ENCODE measurements around the gene ZBBX. TPM values are rescaled to one million over a fixed set of nuclear protein-coding genes. Genes with fewer than 3 reads are reported as not detected.

The ZBBX gene
- total RNA-seq, 2 donors from 2014 or later: not detected

DNA sequence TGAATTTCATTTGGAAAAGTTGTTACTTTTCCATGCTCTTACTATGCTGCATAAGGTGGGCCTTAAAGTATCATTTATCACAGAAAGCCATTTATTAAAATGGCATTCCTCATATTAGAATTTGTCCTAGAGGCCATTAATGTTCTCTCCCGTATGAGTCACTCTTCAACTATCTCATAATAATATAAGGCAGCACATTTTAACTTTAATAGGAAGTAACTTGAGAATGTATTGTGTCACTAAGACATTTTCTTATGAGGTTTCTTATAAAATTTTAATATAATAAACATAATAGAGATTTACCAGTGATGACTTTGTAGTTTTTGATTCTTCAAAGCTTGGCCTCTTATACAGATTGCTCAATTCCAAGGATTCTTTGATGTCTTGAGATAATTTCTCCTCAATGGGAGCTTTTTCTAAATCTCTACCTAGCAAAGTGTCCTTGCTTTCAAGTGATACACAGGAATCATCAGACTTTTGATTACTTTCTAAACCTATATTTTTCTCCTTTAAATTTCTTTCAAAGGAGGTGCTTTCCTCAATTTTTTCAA is 74.7 kb downstream of the ZBBX start:
- Histone ChIP-seq H3K36me3 (no peaks in the 10 kb centered on the region), H3K27ac (no peak overlapping the region), H3K9me3 (peaks cover 0 to 12% of the 10 kb centered on the region in 2 donors), H3K4me3 (no peak overlapping the region), H3K27me3 (no peaks in the 10 kb centered on the region), H3K4me1 (no peaks in the 10 kb centered on the region)
- TF ChIP-seq, protein P1, sequence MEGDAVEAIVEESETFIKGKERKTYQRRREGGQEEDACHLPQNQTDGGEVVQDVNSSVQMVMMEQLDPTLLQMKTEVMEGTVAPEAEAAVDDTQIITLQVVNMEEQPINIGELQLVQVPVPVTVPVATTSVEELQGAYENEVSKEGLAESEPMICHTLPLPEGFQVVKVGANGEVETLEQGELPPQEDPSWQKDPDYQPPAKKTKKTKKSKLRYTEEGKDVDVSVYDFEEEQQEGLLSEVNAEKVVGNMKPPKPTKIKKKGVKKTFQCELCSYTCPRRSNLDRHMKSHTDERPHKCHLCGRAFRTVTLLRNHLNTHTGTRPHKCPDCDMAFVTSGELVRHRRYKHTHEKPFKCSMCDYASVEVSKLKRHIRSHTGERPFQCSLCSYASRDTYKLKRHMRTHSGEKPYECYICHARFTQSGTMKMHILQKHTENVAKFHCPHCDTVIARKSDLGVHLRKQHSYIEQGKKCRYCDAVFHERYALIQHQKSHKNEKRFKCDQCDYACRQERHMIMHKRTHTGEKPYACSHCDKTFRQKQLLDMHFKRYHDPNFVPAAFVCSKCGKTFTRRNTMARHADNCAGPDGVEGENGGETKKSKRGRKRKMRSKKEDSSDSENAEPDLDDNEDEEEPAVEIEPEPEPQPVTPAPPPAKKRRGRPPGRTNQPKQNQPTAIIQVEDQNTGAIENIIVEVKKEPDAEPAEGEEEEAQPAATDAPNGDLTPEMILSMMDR (IDR thresholded peaks at IDR 0.05): no peak
- no peak for DNase-seq (ENCODE audit: low spot score)

DNA sequence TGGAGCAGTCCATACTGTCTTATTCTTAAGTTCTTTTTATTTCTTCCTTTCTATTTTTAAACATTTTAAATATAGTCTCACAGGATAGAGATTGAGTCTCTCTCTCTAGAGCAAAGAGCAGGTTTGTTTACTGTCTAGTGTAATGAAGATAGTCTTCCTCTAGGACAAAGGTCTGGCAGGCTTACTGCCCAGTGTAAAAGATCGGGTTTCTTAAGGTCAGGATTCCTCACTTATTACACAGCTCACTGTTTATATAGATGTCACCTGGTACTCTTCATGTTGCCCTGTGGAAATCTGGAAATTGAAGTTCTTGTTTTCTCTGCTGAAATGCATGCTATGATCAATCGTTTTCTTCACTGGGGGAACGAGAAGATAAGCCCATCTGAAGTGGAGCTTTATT is 76.0 kb downstream of the ZBBX start:
- TF ChIP-seq, protein P1 (IDR thresholded peaks at IDR 0.05): no peak
- H3K4me3 ChIP-seq: no peak overlapping the region
- no peaks in the 10 kb centered on the region for H3K36me3 ChIP-seq
- DNase-seq (ENCODE audit: low spot score): no peak
- no peaks in the 10 kb centered on the region for H3K4me1 ChIP-seq
- H3K9me3 ChIP-seq: no peaks in the 10 kb centered on the region
- no peaks in the 10 kb centered on the region for H3K27me3 ChIP-seq
- peak overlapping the region in 1 of 2 donors; percentile 65 for H3K27ac ChIP-seq

- no peak for DNase-seq (ENCODE audit: low spot score)
- Histone ChIP-seq H3K27me3 (no peaks in the 10 kb centered on the region), H3K36me3 (no peaks in the 10 kb centered on the region), H3K4me3 (no peak overlapping the region), H3K4me1 (no peaks in the 10 kb centered on the region), H3K27ac (peak overlapping the region in 1 of 2 donors; percentile 65), H3K9me3 (no peaks in the 10 kb centered on the region)
- TF ChIP-seq, protein P1 (IDR thresholded peaks at IDR 0.05): no peak
These were observed 77.4 kb downstream of the ZBBX start for GRCh38 chr3:167302678-167303077.

GRCh38 chr3:167300207-167300606 is 79.9 kb downstream of the ZBBX start:
- Histone ChIP-seq H3K27ac (no peak overlapping the region), H3K27me3 (no peaks in the 10 kb centered on the region), H3K36me3 (no peaks in the 10 kb centered on the region), H3K9me3 (no peaks in the 10 kb centered on the region), H3K4me1 (no peaks in the 10 kb centered on the region), H3K4me3 (no peak overlapping the region)
- TF ChIP-seq, protein P1 (IDR thresholded peaks at IDR 0.05): no peak
- no peak for DNase-seq (ENCODE audit: low spot score)

GRCh38 chr3:167289435-167289834 is 90.7 kb downstream of the ZBBX start:
- no peak for DNase-seq (ENCODE audit: low spot score)
- Histone ChIP-seq H3K27ac (no peak overlapping the region), H3K4me1 (no peaks in the 10 kb centered on the region), H3K36me3 (no peaks in the 10 kb centered on the region), H3K9me3 (peaks cover 0 to 7% of the 10 kb centered on the region in 2 donors), H3K4me3 (no peak overlapping the region), H3K27me3 (no peaks in the 10 kb centered on the region)
- TF ChIP-seq, protein P1 (IDR thresholded peaks at IDR 0.05): no peak

DNA sequence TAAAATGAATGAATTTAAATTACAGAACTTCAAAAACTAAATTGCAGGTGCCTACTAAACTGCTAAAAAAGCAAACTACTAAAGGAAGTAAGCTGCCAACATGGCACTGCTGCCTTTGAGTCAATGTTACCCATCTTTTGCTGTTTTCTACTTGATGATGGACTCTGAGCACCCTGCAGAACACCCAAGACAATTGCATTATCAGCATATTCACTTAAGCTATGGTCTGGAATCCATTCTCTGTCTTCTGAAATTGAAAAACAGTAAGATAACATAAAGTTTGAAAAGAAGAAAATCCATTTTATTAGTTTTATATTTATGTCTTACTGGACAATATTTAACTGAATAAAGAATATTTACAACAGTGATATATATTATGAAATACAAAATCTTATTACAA is 91.4 kb downstream of the ZBBX start:
- TF ChIP-seq, protein P1 (IDR thresholded peaks at IDR 0.05): no peak
- H3K9me3 ChIP-seq: peaks cover 0 to 7% of the 10 kb centered on the region in 2 donors
- H3K4me1 ChIP-seq: no peaks in the 10 kb centered on the region
- H3K4me3 ChIP-seq: no peak overlapping the region
- no peak overlapping the region for H3K27ac ChIP-seq
- H3K36me3 ChIP-seq: no peaks in the 10 kb centered on the region
- no peak for DNase-seq (ENCODE audit: low spot score)
- no peaks in the 10 kb centered on the region for H3K27me3 ChIP-seq
